CD14-positive monocyte (primary cell): ENCODE results near the gene ACTL7A. TPM values are rescaled to one million over a fixed set of nuclear protein-coding genes. Genes with fewer than 3 reads are reported as not detected.

Experiments used
- DNase-seq, 3 donors: peaks; one replicate each; pipeline ENCODE4 v3.0.0-alpha.2; 2011 to 2022
- H2AFZ ChIP-seq: 2 replicates; pipeline ENCODE4 v1.6.0; 2012; ENCODE audit warnings: mild to moderate bottlenecking, low read depth, low read length, inconsistent platforms; ENCODE audit not compliant: insufficient read depth, poor library complexity, severe bottlenecking
- H3K27ac ChIP-seq, 2 donors: 1 replicate in 1 of 2; 2 replicates in 1 of 2; pipeline ENCODE4 v1.5.1; 2012 to 2013; ENCODE audit warnings: low read length in 2 of 2, control low read depth in 1 of 2, inconsistent platforms in 1 of 2, low read depth in 1 of 2, mild to moderate bottlenecking in 1 of 2
- H3K27me3 ChIP-seq, 2 donors: one replicate each; pipeline versions ENCODE4 v1.6.0 to v1.6.1; 2011 to 2013; ENCODE audit warnings: low read length in 2 of 2; ENCODE audit not compliant: control insufficient read depth in 2 of 2, insufficient read depth in 2 of 2
- H3K36me3 ChIP-seq, 2 donors: replicated peaks in 1 of 2; 1 replicate in 1 of 2; 2 replicates in 1 of 2; pipeline versions ENCODE4 v1.5.1 to v1.6.1; 2012 to 2013; ENCODE audit warnings: low read length in 2 of 2, control low read depth in 1 of 2, inconsistent platforms in 1 of 2, mild to moderate bottlenecking in 1 of 2; ENCODE audit not compliant: insufficient read depth in 2 of 2, control insufficient read depth in 1 of 2
- H3K4me1 ChIP-seq, 2 donors: 1 replicate in 1 of 2; 2 replicates in 1 of 2; pipeline versions ENCODE4 v1.5.1 to v1.6.1; 2012 to 2013; ENCODE audit warnings: low read length in 2 of 2, control low read depth in 1 of 2, inconsistent platforms in 1 of 2, mild to moderate bottlenecking in 1 of 2, moderate library complexity in 1 of 2; ENCODE audit not compliant: insufficient read depth in 2 of 2, control insufficient read depth in 1 of 2
- H3K4me2 ChIP-seq: replicated peaks from 2 replicates; pipeline ENCODE3; 2012; ENCODE audit warnings: low read length, moderate library complexity, mild to moderate bottlenecking; ENCODE audit not compliant: poor library complexity, severe bottlenecking; ENCODE audit errors: extremely low read depth
- H3K4me3 ChIP-seq, 3 experiments: fragments of 200-600 bp in 1 of 3; sonication (generic) in 1 of 3; replicated peaks in 1 of 3; 1 replicate in 2 of 3; 2 replicates in 1 of 3; pipeline ENCODE4 v1.5.1; 2011 to 2013; ENCODE audit warnings: low read length in 3 of 3, mild to moderate bottlenecking in 3 of 3, control low read depth in 2 of 3, low read depth in 2 of 3, inconsistent platforms in 1 of 3, moderate library complexity in 1 of 3
- H3K79me2 ChIP-seq: 2 replicates; pipeline ENCODE4 v1.6.0; 2012; ENCODE audit warnings: mild to moderate bottlenecking, control low read depth, inconsistent platforms, low read length, moderate library complexity; ENCODE audit not compliant: insufficient read depth
- H3K9ac ChIP-seq: 2 replicates; pipeline ENCODE4 v1.6.0; 2017; ENCODE audit warnings: low read length, mild to moderate bottlenecking; ENCODE audit not compliant: insufficient read depth, poor library complexity, severe bottlenecking
- H3K9me3 ChIP-seq, 2 donors: replicated peaks in 1 of 2; 1 replicate in 1 of 2; 2 replicates in 1 of 2; pipeline versions ENCODE4 v1.5.1 to v1.6.1; 2012 to 2013; ENCODE audit warnings: low read length in 2 of 2, control low read depth in 1 of 2; ENCODE audit not compliant: control insufficient read depth in 1 of 2, insufficient read depth in 1 of 2
- H4K20me1 ChIP-seq: 2 replicates; pipeline ENCODE4 v1.6.0; 2012; ENCODE audit warnings: mild to moderate bottlenecking, low read length, control low read depth, moderate library complexity; ENCODE audit not compliant: insufficient read depth
- H3K27ac Mint-ChIP-seq, 7 donors: one replicate each; pipeline ENCODE4 v1.8.0; 2020; ENCODE audit warnings: mild to moderate bottlenecking in 7 of 7, mixed read lengths in 7 of 7, moderate library complexity in 6 of 7, inconsistent platforms in 2 of 7
- H3K27me3 Mint-ChIP-seq, 3 donors: one replicate each; pipeline ENCODE4 v1.8.0; 2021 to 2022; ENCODE audit warnings: low read depth in 3 of 3, mild to moderate bottlenecking in 3 of 3, mixed read lengths in 3 of 3, moderate library complexity in 3 of 3, inconsistent platforms in 1 of 3
- H3K36me3 Mint-ChIP-seq, 2 donors: one replicate each; pipeline ENCODE4 v1.8.0; 2020; ENCODE audit warnings: mixed read lengths in 2 of 2, inconsistent platforms in 1 of 2, mild to moderate bottlenecking in 1 of 2
- H3K4me1 Mint-ChIP-seq: one replicate; pipeline ENCODE4 v1.8.0; 2020; ENCODE audit warnings: mild to moderate bottlenecking, mixed read lengths
- H3K4me3 Mint-ChIP-seq, 2 donors: one replicate each; pipeline ENCODE4 v1.8.0; 2020; ENCODE audit warnings: mild to moderate bottlenecking in 2 of 2, mixed read lengths in 2 of 2, moderate library complexity in 1 of 2
- H3K9me3 Mint-ChIP-seq, 7 donors: one replicate each; pipeline ENCODE4 v1.8.0; 2020 to 2022; ENCODE audit warnings: mixed read lengths in 7 of 7, mild to moderate bottlenecking in 6 of 7, moderate library complexity in 6 of 7, inconsistent platforms in 2 of 7
- CTCF ChIP-seq: fragments of 200-600 bp; IDR thresholded peaks from one replicate; pipeline ENCODE4 v1.8.0; 2022; ENCODE audit warnings: antibody characterized with exemption, mild to moderate bottlenecking
- WGBS: methylation state at CpG from one replicate; pipeline ENCODE4 v1.1.5; 2013; ENCODE audit warnings: missing lambda C conversion rate; ENCODE audit not compliant: insufficient coverage; 5-methylcytosine and 5-hydroxymethylcytosine counted together
- intact Hi-C, 2 donors: fragments of 100-400 bp; cut with micrococcal nuclease; formaldehyde crosslinking; loops; one replicate each; pipeline versions ENCODE4 v1.15.0 to v1.15.1; 2023
- polyA plus RNA-seq, 3 donors: library from polyadenylated mRNA; depleted of rRNA in 1 of 3; unstranded in 2 of 3; stranded (reverse) in 1 of 3; fragments of 300-500 nt in 2 of 3; fragments of >200 nt in 1 of 3; fragmentation: Illumina TruSeq in 2 of 3; gene quantifications; 1 replicate in 2 of 3; 2 replicates in 1 of 3; pipeline ENCODE4 v1.2.3, GENCODE V29; 2012 to 2021

Gene ACTL7A
- polyA plus RNA-seq, 3 donors, result not detected

DNA sequence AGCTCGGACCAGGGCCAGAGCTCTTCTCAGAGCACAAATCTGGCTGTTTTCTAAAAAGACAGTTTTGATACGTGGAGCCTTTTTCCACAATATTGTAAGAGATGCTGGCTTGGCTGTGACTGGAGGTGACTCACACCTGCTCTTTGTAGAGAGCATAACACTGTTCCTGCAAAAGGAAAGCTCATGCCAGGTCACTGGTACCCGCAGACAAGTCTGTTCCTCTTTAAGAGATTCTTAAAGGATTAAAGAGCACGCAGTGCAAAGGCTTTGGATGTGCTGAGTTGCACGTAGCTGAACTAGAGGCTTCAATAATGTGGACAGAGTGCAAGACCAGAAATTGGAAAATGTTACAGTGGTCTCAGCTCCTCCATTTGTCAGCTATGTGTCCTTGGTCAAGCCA, 25.3 kb upstream of the ACTL7A start:
- no peaks in the 10 kb centered on the region for H3K79me2 ChIP-seq
- H3K36me3 ChIP-seq, result no peaks in the 10 kb centered on the region
- peaks cover 22 to 32% of the 10 kb centered on the region in 2 donors for H3K4me1 ChIP-seq
- H3K27me3 Mint-ChIP-seq, result peaks cover 0 to 3% (median 2%) of the 10 kb centered on the region in 3 donors
- H3K4me3 ChIP-seq, result no peak overlapping the region
- WGBS, result 94% methylated on average over 4 of the region's 5 CpGs
- H3K9me3 ChIP-seq, result no peaks in the 10 kb centered on the region
- no peak overlapping the region for H3K4me3 Mint-ChIP-seq
- no peak for DNase-seq
- no peak for TF ChIP-seq CTCF
- no peak overlapping the region for H3K27ac ChIP-seq
- no peaks in the 10 kb centered on the region for H3K36me3 Mint-ChIP-seq
- H3K9ac ChIP-seq, result no peak overlapping the region
- H3K9me3 Mint-ChIP-seq, result peaks cover 0 to 4% (median 0%) of the 10 kb centered on the region in 7 donors
- intact Hi-C loops, result no loop called here
- peaks cover 25% of the 10 kb centered on the region for H3K4me1 Mint-ChIP-seq
- H2AFZ ChIP-seq, result no peak overlapping the region
- no peaks in the 10 kb centered on the region for H4K20me1 ChIP-seq
- H3K4me2 ChIP-seq, result no peak overlapping the region
- peak overlapping the region in 1 of 7 donors; percentile 15 for H3K27ac Mint-ChIP-seq
- no peaks in the 10 kb centered on the region for H3K27me3 ChIP-seq

GRCh38 chr9:108837530-108837929, 24.5 kb upstream of the ACTL7A start:
- no peak overlapping the region for H3K4me3 Mint-ChIP-seq
- Histone ChIP-seq H3K4me2 (no peak overlapping the region), H3K9me3 (no peaks in the 10 kb centered on the region), H3K27me3 (no peaks in the 10 kb centered on the region), H3K4me1 (peaks cover 29 to 39% of the 10 kb centered on the region in 2 donors), H3K27ac (no peak overlapping the region), H3K4me3 (no peak overlapping the region), H2AFZ (no peak overlapping the region), H4K20me1 (no peaks in the 10 kb centered on the region), H3K79me2 (no peaks in the 10 kb centered on the region), H3K36me3 (no peaks in the 10 kb centered on the region), H3K9ac (no peak overlapping the region)
- WGBS, result no CpG with 5 or more reads among the region's 4 CpGs
- no peak overlapping the region for H3K27ac Mint-ChIP-seq
- no peak for TF ChIP-seq CTCF
- H3K4me1 Mint-ChIP-seq, result peaks cover 32% of the 10 kb centered on the region
- no peak for DNase-seq
- peaks cover 0 to 4% (median 0%) of the 10 kb centered on the region in 7 donors for H3K9me3 Mint-ChIP-seq
- no peaks in the 10 kb centered on the region for H3K36me3 Mint-ChIP-seq
- peaks cover 0 to 3% (median 0%) of the 10 kb centered on the region in 3 donors for H3K27me3 Mint-ChIP-seq
- intact Hi-C loops, result no loop called here
